Gastrocnemius medialis (tissue), 4 donors: Measurements from ENCODE around the gene STAP1. TPM values are rescaled to one million over a fixed set of nuclear protein-coding genes. Genes with fewer than 3 reads are reported as not detected.

ENCODE experiments used
- ATAC-seq, 2 donors: fragments of 150-250 bp; one replicate each; pipeline ENCODE4 v1.9.1; 2016
- DNase-seq, 2 donors: peaks; one replicate each; pipeline ENCODE4 v3.0.0-alpha.2; 2019
- H3K27ac ChIP-seq, 4 donors: fragments of 200-600 bp; sonication (generic); 1 replicate in 1 of 4; 2 replicates in 3 of 4; pipeline ENCODE4 v1.5.1; 2016 to 2018; ENCODE audit warnings: mild to moderate bottlenecking in 2 of 4, moderate library complexity in 1 of 4
- H3K27me3 ChIP-seq, 3 donors: fragments of 200-600 bp; sonication (generic) in 2 of 3; 1 replicate in 1 of 3; 2 replicates in 2 of 3; pipeline versions ENCODE4 v1.5.1 to v1.6.0; 2016 to 2019; ENCODE audit warnings: mild to moderate bottlenecking in 1 of 3, moderate library complexity in 1 of 3
- H3K36me3 ChIP-seq, 2 donors: fragments of 200-600 bp; sonication (generic) in 1 of 2; one replicate each; pipeline ENCODE4 v1.5.1; 2017 to 2018
- H3K4me1 ChIP-seq, 2 donors: fragments of 200-600 bp; sonication (generic) in 1 of 2; one replicate each; pipeline ENCODE4 v1.5.1; 2016 to 2017; ENCODE audit warnings: mild to moderate bottlenecking in 2 of 2
- H3K4me3 ChIP-seq, 4 donors: fragments of 200-600 bp; sonication (generic) in 3 of 4; 1 replicate in 1 of 4; 2 replicates in 3 of 4; pipeline ENCODE4 v1.5.1; 2016 to 2019; ENCODE audit warnings: mild to moderate bottlenecking in 2 of 4
- H3K9me3 ChIP-seq, 3 donors: fragments of 200-600 bp; sonication (generic) in 2 of 3; 1 replicate in 1 of 3; 2 replicates in 2 of 3; pipeline ENCODE4 v1.5.1; 2016 to 2019
- CTCF ChIP-seq, 5 experiments: fragments of 450-650 bp in 3 of 5; fragments of 200-600 bp in 2 of 5; sonication (generic) in 2 of 5; IDR thresholded peaks in 4 of 5; conservative IDR thresholded peaks in 1 of 5; 1 replicate in 4 of 5; 2 replicates in 1 of 5; pipeline ENCODE4 v1.5.1; 2016 to 2019; ENCODE audit warnings: antibody characterized with exemption in 5 of 5, mild to moderate bottlenecking in 3 of 5, moderate library complexity in 3 of 5
- POLR2A ChIP-seq, 2 donors: fragments of 450-650 bp; IDR thresholded peaks; one replicate each; pipeline ENCODE4 v1.6.1; 2017; ENCODE audit warnings: antibody characterized with exemption in 2 of 2, mild to moderate bottlenecking in 2 of 2, moderate library complexity in 2 of 2
- in situ Hi-C, 4 donors: fragments of 200-750 bp; cut with MboI; loops; one replicate each; pipeline versions ENCODE4 v1.15.0 to v1.8.0; 2017; ENCODE audit warnings: low sequenced_read_pairs in 4 of 4
- intact Hi-C: fragments of 100-400 bp; cut with DNase I; formaldehyde crosslinking; loops from one replicate; pipeline ENCODE4 v1.15.1; 2023; ENCODE audit warnings: low total_unique reads
- total RNA-seq, 4 donors: library from RNA; depleted of rRNA; stranded (reverse); fragments of >200 nt; gene quantifications; one replicate each; pipeline versions ENCODE4 v1.1.0 to v1.2.3, GENCODE V29; 2016

The STAP1 gene, protein sequence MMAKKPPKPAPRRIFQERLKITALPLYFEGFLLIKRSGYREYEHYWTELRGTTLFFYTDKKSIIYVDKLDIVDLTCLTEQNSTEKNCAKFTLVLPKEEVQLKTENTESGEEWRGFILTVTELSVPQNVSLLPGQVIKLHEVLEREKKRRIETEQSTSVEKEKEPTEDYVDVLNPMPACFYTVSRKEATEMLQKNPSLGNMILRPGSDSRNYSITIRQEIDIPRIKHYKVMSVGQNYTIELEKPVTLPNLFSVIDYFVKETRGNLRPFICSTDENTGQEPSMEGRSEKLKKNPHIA
- total RNA-seq, result not detected

DNA sequence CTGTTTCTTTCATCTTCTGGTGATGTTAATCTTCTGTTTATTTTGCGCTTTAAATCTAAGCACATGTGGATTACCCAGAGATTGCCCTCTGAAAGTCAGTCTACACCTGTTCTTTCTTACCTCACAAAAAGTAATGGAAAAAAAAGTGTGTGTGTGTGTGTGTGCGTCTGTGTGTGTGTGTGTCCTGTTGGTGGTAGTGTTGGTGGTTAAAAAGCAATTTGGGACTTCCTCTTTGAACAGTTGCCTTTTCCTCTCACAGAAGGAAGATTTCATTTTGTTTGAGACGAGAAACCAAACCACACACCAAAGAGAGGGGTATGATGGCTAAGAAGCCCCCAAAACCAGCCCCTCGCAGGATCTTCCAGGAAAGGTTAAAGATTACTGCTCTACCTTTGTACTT lies at the start of gene STAP1:
STAP1 (plus strand) TSS at position 235 of the 400 bp plus-strand sequence; CDS start at position 318, 83 bp downstream.
- TF ChIP-seq CTCF (IDR thresholded peaks at IDR 0.05 in 4 of 5, conservative IDR thresholded peaks at IDR 0.05 in 1 of 5) (no peak), POLR2A (IDR thresholded peaks at IDR 0.05) (no peak)
- no peaks in the 10 kb centered on the region for H3K9me3 ChIP-seq
- ATAC-seq (no peak), DNase-seq (no peak)
- no peaks in the 10 kb centered on the region for H3K36me3 ChIP-seq
- in situ Hi-C loops, result no loop called here
- H3K27me3 ChIP-seq, result no peaks in the 10 kb centered on the region
- intact Hi-C loops, result no loop called here
- no peak within 1 kb of the TSS for H3K4me3 ChIP-seq
- H3K4me1 ChIP-seq, result no peaks in the 10 kb centered on the region
- no peak within 1 kb of the TSS for H3K27ac ChIP-seq

- H3K4me3 ChIP-seq, result no peak overlapping the region
- no peak for DNase-seq
- no peak for ATAC-seq
- H3K36me3 ChIP-seq, result peaks cover 0 to 37% of the 10 kb centered on the region in 2 donors
- no peak overlapping the region for H3K27ac ChIP-seq
- intact Hi-C loops, result no loop called here
- no peaks in the 10 kb centered on the region for H3K4me1 ChIP-seq
- no peaks in the 10 kb centered on the region for H3K27me3 ChIP-seq
- in situ Hi-C loops, result no loop called here
- no peak for TF ChIP-seq POLR2A (IDR thresholded peaks at IDR 0.05)
- no peak for TF ChIP-seq CTCF (IDR thresholded peaks at IDR 0.05 in 4 of 5, conservative IDR thresholded peaks at IDR 0.05 in 1 of 5)
- no peaks in the 10 kb centered on the region for H3K9me3 ChIP-seq
Observed at GRCh38 chr4:67512501-67512900, 46.0 kb upstream of the STAP1 start.

DNA sequence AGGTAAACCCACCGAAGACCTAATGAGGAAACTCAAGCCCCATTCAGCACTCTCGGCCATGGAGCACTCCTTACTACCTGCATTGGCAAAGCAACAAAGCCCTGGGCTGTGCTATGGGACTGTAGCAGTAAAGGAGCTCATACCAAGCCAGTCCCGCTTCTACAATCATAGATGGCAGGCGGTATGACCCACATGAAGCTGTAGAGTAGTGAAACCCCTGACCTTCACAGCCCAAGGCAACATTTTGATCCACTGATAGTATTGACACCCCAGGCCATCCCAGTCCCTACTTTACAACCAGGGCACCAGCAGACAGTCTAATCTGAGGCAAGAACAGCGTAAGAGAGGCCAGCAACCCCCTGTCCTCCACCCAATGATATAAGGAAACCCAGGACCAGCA lies 38.4 kb upstream of the STAP1 start:
- H3K9me3 ChIP-seq, result no peaks in the 10 kb centered on the region
- DNase-seq, result no peak
- H3K27me3 ChIP-seq, result no peaks in the 10 kb centered on the region
- H3K36me3 ChIP-seq, result peaks cover 0 to 9% of the 10 kb centered on the region in 2 donors
- intact Hi-C loops, result no loop called here
- H3K4me1 ChIP-seq, result peaks cover 0 to 3% of the 10 kb centered on the region in 2 donors
- in situ Hi-C loops, result no loop called here
- no peak for ATAC-seq
- no peak overlapping the region for H3K27ac ChIP-seq
- TF ChIP-seq CTCF (IDR thresholded peaks at IDR 0.05 in 4 of 5, conservative IDR thresholded peaks at IDR 0.05 in 1 of 5) (no peak), POLR2A (IDR thresholded peaks at IDR 0.05) (no peak)
- H3K4me3 ChIP-seq, result no peak overlapping the region

- peaks cover 0 to 3% of the 10 kb centered on the region in 2 donors for H3K4me1 ChIP-seq
- DNase-seq (no peak), ATAC-seq (no peak)
- H3K9me3 ChIP-seq, result no peaks in the 10 kb centered on the region
- no peak overlapping the region for H3K4me3 ChIP-seq
- TF ChIP-seq CTCF (IDR thresholded peaks at IDR 0.05 in 4 of 5, conservative IDR thresholded peaks at IDR 0.05 in 1 of 5) (no peak), POLR2A (IDR thresholded peaks at IDR 0.05) (no peak)
- in situ Hi-C loops, result no loop called here
- H3K27ac ChIP-seq, result no peak overlapping the region
- intact Hi-C loops, result no loop called here
- peaks cover 0 to 9% of the 10 kb centered on the region in 2 donors for H3K36me3 ChIP-seq
- no peaks in the 10 kb centered on the region for H3K27me3 ChIP-seq
Observed at GRCh38 chr4:67521506-67521905, 37.0 kb upstream of the STAP1 start.
